Measurements from ENCODE around the gene TMA7B. TPM values are rescaled to one million over a fixed set of nuclear protein-coding genes. Genes with fewer than 3 reads are reported as not detected.

TMA7B gene
- total and polyA plus RNA-seq, 2 donors (not counting 3 experiments of a cell fraction or from before 2014, with no cell fraction given), result not detected

GRCh38 chr22:40009292-40009774, 49.1 kb downstream of the TMA7B start:
- no peak for FAIRE-seq
- TF ChIP-seq JUN (IDR thresholded peaks at IDR 0.05; ENCODE audit: borderline replicate concordance, insufficient read depth, insufficient read length, low read depth) (no peak), FOS (IDR thresholded peaks at IDR 0.05; ENCODE audit: borderline replicate concordance, insufficient read depth, low read length) (no peak), POLR2A (IDR thresholded peaks at IDR 0.05; ENCODE audit: low read depth, low read length) (no peak)
- intact Hi-C loops (cut with micrococcal nuclease), result no loop called here

GRCh38 chr22:40009951-40010671, 49.9 kb downstream of the TMA7B start:
- dilution Hi-C loops (cut with MboI; ENCODE audit: extremely low pct_ligation_motif_present, low sequenced_read_pairs), result loop anchor here (25.0 kb wide), 1 partner anchor 448 kb away; the partner anchor contains the start of gene CACNA1I
- H3K36me3 ChIP-seq (ENCODE audit: control insufficient read depth in 2 of 2, extremely low read depth in 1 of 2, insufficient read depth in 2 of 2, low read length in 2 of 2), result no peaks in the 10 kb centered on the region
- H2AFZ ChIP-seq (ENCODE audit: low read depth, low read length), result no peak overlapping the region
- no peaks in the 10 kb centered on the region for H3K9me3 ChIP-seq (replicated peaks; ENCODE audit: control insufficient read depth, insufficient read depth, low read length)
- ChIA-PET CTCF (interaction anchor here (1.6 to 2.5 kb wide), 2 partner anchors 9 to 14 kb away, joined by 7 to 16 read pairs; no protein-coding TSS in a partner anchor), POLR2A (no interaction called here)
- H3K4me1 ChIP-seq (ENCODE audit: control insufficient read depth, extremely low read depth, insufficient read depth, low read length), result no peaks in the 10 kb centered on the region
- H3K4me3 ChIP-seq (replicated peaks in 1 of 3; ENCODE audit: insufficient read depth in 1 of 3, low read depth in 1 of 3, low read length in 3 of 3), result no peak overlapping the region
- no TSS peak for BruUV-seq (replicated peaks)
- no peak for TF ChIP-seq POLR2AphosphoS5 (IDR thresholded peaks at IDR 0.05; ENCODE audit: insufficient read depth, low read depth, low read length)
- TF ChIP-seq FOS (IDR thresholded peaks at IDR 0.05; ENCODE audit: borderline replicate concordance, insufficient read depth, low read length), result no peak
- TF ChIP-seq, protein P1, sequence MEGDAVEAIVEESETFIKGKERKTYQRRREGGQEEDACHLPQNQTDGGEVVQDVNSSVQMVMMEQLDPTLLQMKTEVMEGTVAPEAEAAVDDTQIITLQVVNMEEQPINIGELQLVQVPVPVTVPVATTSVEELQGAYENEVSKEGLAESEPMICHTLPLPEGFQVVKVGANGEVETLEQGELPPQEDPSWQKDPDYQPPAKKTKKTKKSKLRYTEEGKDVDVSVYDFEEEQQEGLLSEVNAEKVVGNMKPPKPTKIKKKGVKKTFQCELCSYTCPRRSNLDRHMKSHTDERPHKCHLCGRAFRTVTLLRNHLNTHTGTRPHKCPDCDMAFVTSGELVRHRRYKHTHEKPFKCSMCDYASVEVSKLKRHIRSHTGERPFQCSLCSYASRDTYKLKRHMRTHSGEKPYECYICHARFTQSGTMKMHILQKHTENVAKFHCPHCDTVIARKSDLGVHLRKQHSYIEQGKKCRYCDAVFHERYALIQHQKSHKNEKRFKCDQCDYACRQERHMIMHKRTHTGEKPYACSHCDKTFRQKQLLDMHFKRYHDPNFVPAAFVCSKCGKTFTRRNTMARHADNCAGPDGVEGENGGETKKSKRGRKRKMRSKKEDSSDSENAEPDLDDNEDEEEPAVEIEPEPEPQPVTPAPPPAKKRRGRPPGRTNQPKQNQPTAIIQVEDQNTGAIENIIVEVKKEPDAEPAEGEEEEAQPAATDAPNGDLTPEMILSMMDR (IDR thresholded peaks at IDR 0.05; ENCODE audit: extremely low read depth in 1 of 2, insufficient read depth in 1 of 2, low read depth in 1 of 2, low read length in 2 of 2), result no peak
- TF ChIP-seq, protein P2, sequence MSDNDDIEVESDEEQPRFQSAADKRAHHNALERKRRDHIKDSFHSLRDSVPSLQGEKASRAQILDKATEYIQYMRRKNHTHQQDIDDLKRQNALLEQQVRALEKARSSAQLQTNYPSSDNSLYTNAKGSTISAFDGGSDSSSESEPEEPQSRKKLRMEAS (IDR thresholded peaks at IDR 0.05; ENCODE audit: insufficient read depth, insufficient read length), result no peak
- no peak for TF ChIP-seq POLR2A (IDR thresholded peaks at IDR 0.05; ENCODE audit: low read depth, low read length)
- no peak for TF ChIP-seq GATA2 (IDR thresholded peaks at IDR 0.05; ENCODE audit: insufficient read depth, insufficient read length, low read depth, low read length)
- no peak for TF ChIP-seq JUN (IDR thresholded peaks at IDR 0.05; ENCODE audit: borderline replicate concordance, insufficient read depth, insufficient read length, low read depth)
- H3K9me1 ChIP-seq (replicated peaks; ENCODE audit: control insufficient read depth, extremely low read depth, insufficient read depth, low read length), result no peaks in the 10 kb centered on the region
- no peak for FAIRE-seq
- H3K79me2 ChIP-seq (ENCODE audit: control insufficient read depth, insufficient read depth, low read length), result no peaks in the 10 kb centered on the region
- H3K9ac ChIP-seq (replicated peaks; ENCODE audit: extremely low read depth, insufficient read depth, low read length), result no peak overlapping the region
- H3K4me2 ChIP-seq (ENCODE audit: insufficient read depth, low read length), result no peak overlapping the region
- peaks cover 14 to 15% of the 10 kb centered on the region in 2 experiments for H3K27me3 ChIP-seq (ENCODE audit: control insufficient read depth in 2 of 2, insufficient read depth in 2 of 2, low read length in 2 of 2)
- DNase-seq (ENCODE audit: low read depth, low spot score), result no peak
- intact Hi-C loops (cut with micrococcal nuclease), result no loop called here
- no peak overlapping the region for H3K27ac ChIP-seq (ENCODE audit: insufficient read depth, low read depth, low read length)
- no peaks in the 10 kb centered on the region for H4K20me1 ChIP-seq (replicated peaks; ENCODE audit: control insufficient read depth, extremely low read depth, insufficient read depth, low read length)

More at GRCh38 chr22:40009292-40009774, 49.1 kb downstream of the TMA7B start:
- H3K27me3 ChIP-seq (ENCODE audit: control insufficient read depth in 2 of 2, insufficient read depth in 2 of 2, low read length in 2 of 2), result peaks cover 12 to 15% of the 10 kb centered on the region in 2 experiments
- no peaks in the 10 kb centered on the region for H3K79me2 ChIP-seq (ENCODE audit: control insufficient read depth, insufficient read depth, low read length)
- H3K36me3 ChIP-seq (ENCODE audit: control insufficient read depth in 2 of 2, extremely low read depth in 1 of 2, insufficient read depth in 2 of 2, low read length in 2 of 2), result no peaks in the 10 kb centered on the region
- H3K9ac ChIP-seq (replicated peaks; ENCODE audit: extremely low read depth, insufficient read depth, low read length), result no peak overlapping the region
- no peak overlapping the region for H3K27ac ChIP-seq (ENCODE audit: insufficient read depth, low read depth, low read length)
- dilution Hi-C loops (cut with MboI; ENCODE audit: extremely low pct_ligation_motif_present, low sequenced_read_pairs), result loop anchor here (25.0 kb wide), 1 partner anchor 447 kb away; the partner anchor contains the start of gene CACNA1I
- H2AFZ ChIP-seq (ENCODE audit: low read depth, low read length), result no peak overlapping the region
- CTCF ChIA-PET, result interaction anchor here (1.6 to 2.5 kb wide), 2 partner anchors 8 to 15 kb away, joined by 7 to 16 read pairs; no protein-coding TSS in a partner anchor
- no peaks in the 10 kb centered on the region for H3K9me3 ChIP-seq (replicated peaks; ENCODE audit: control insufficient read depth, insufficient read depth, low read length)
- no TSS peak for BruUV-seq (replicated peaks)
- H4K20me1 ChIP-seq (replicated peaks; ENCODE audit: control insufficient read depth, extremely low read depth, insufficient read depth, low read length), result no peaks in the 10 kb centered on the region
- POLR2A ChIA-PET, result no interaction called here
- H3K4me1 ChIP-seq (ENCODE audit: control insufficient read depth, extremely low read depth, insufficient read depth, low read length), result no peaks in the 10 kb centered on the region
- no peak for DNase-seq (ENCODE audit: low read depth, low spot score)
- H3K4me2 ChIP-seq (ENCODE audit: insufficient read depth, low read length), result no peak overlapping the region
- H3K4me3 ChIP-seq (replicated peaks in 1 of 3; ENCODE audit: insufficient read depth in 1 of 3, low read depth in 1 of 3, low read length in 3 of 3), result no peak overlapping the region
- no peaks in the 10 kb centered on the region for H3K9me1 ChIP-seq (replicated peaks; ENCODE audit: control insufficient read depth, extremely low read depth, insufficient read depth, low read length)

All from endothelial cell of umbilical vein (primary cell).